Measurements from ENCODE around the gene PIGS. TPM values are rescaled to one million over a fixed set of nuclear protein-coding genes. Genes with fewer than 3 reads are reported as not detected.

Gene PIGS
- total RNA-seq, 1 experiment from 2014 or later: 45.8 TPM

GRCh38 chr17:28553000-28553505, 18.3 kb downstream of the PIGS start:
- Histone ChIP-seq H3K9me2 (ENCODE audit: insufficient read depth) (no peaks in the 10 kb centered on the region), H3K4me2 (ENCODE audit: low read length) (peak overlapping the region; percentile 97), H3K9me3 (ENCODE audit: control insufficient read depth in 1 of 2, insufficient read depth in 1 of 2, low read depth in 1 of 2, low read length in 2 of 2) (no peaks in the 10 kb centered on the region), H3K27me3 (ENCODE audit: insufficient read depth, low read length) (no peaks in the 10 kb centered on the region), H3K4me3 (replicated peaks in 1 of 2; ENCODE audit: low read depth in 1 of 2, low read length in 2 of 2) (peak overlapping the region in 1 of 2 experiments; percentile 81; a peak in 2 of 4 replicates), H3K36me3 (ENCODE audit: control insufficient read depth in 1 of 2, insufficient read depth in 2 of 2, low read length in 2 of 2) (peaks cover 12 to 22% of the 10 kb centered on the region in 2 experiments; a peak in 2 of 4 replicates), H4K20me1 (ENCODE audit: insufficient read depth) (no peaks in the 10 kb centered on the region), H2AFZ (ENCODE audit: low read depth, low read length, poor library complexity, severe bottlenecking) (no peak overlapping the region), H3K79me2 (ENCODE audit: insufficient read depth, low read length) (peaks cover 16% of the 10 kb centered on the region; the same call in 1 of the 2 replicates), H3K9ac (ENCODE audit: low read length) (no peak overlapping the region), H3K27ac (ENCODE audit: low read depth, low read length) (no peak overlapping the region), H3K4me1 (ENCODE audit: control insufficient read depth in 1 of 2, insufficient read depth in 2 of 2, low read length in 2 of 2) (peaks cover 2 to 18% of the 10 kb centered on the region in 2 experiments; a peak in 3 of 4 replicates)
- RAD21 ChIA-PET (ENCODE audit: low non-redundant PET in 1 of 2, low total read pairs in 2 of 2, uncharacterized antibody in 2 of 2, unreplicated experiment in 2 of 2): no interaction called here
- ATAC-seq (no peak), DNase-seq (ENCODE audit: low read depth, low spot score) (no peak)
- CTCF ChIA-PET: interaction anchor here (0.7 kb wide), 1 partner anchor 672 kb away, joined by 4 read pairs; no protein-coding TSS in a partner anchor
- no TSS peak for BruUV-seq (replicated peaks)
- POLR2A ChIA-PET: no interaction called here
- TF ChIP-seq CEBPB (IDR thresholded peaks at IDR 0.05; ENCODE audit: low read depth) (no peak), CTCF (IDR thresholded peaks at IDR 0.05 in 2 of 3, conservative IDR thresholded peaks at IDR 0.05 in 1 of 3; ENCODE audit: borderline replicate concordance in 1 of 3, insufficient read depth in 1 of 3, low read depth in 2 of 3, low read length in 2 of 3) (no peak), FOSL1 (IDR thresholded peaks at IDR 0.05; ENCODE audit: low read depth) (no peak), SP1 (IDR thresholded peaks at IDR 0.05; ENCODE audit: low read depth) (no peak), JUND (IDR thresholded peaks at IDR 0.05) (no peak), CBX3 (IDR thresholded peaks at IDR 0.05; ENCODE audit: low read depth) (no peak), EGR1 (IDR thresholded peaks at IDR 0.05; ENCODE audit: low read depth) (no peak), ATF3 (IDR thresholded peaks at IDR 0.05) (no peak), YY1 (IDR thresholded peaks at IDR 0.05; ENCODE audit: extremely low read depth, insufficient replicate concordance, low read depth, low read length) (no peak), TCF7L2 (IDR thresholded peaks at IDR 0.05; ENCODE audit: borderline replicate concordance, extremely low read depth, insufficient read depth, insufficient read length) (no peak), ELF1 (IDR thresholded peaks at IDR 0.05; ENCODE audit: borderline replicate concordance, low read depth) (no peak), MAX (IDR thresholded peaks at IDR 0.05) (no peak), POLR2A (IDR thresholded peaks at IDR 0.05; ENCODE audit: borderline replicate concordance, extremely low read depth, insufficient read depth, insufficient read length) (no peak)
- intact Hi-C loops (cut with micrococcal nuclease): no loop called here
